HepG2 (cell line): ENCODE data around the gene ABCC3. TPM values are rescaled to one million over a fixed set of nuclear protein-coding genes. Genes with fewer than 3 reads are reported as not detected.

Source experiments
- ATAC-seq: fragments of 200-7000 bp; cut with Tn5 transposase; 3 replicates; pipeline ENCODE4 v1.9.1; 2020; ENCODE audit warnings: mild to moderate bottlenecking, moderate library complexity
- BruUV-seq: library from RNA; stranded (reverse); fragments of 400-500 nt; replicated peaks from 2 replicates; lab custom pipeline; 2021; lab: Mats Ljungman, UMichigan
- CTCF ChIA-PET: fragments of 300-600 bp; formaldehyde crosslinking; extraction: SDS; loops from one replicate; lab custom pipeline; 2021; ENCODE audit warnings: low total read pairs, inconsistent platforms, low intra/inter-chr PET ratio; lab: Yijun Ruan, JAX
- POLR2A ChIA-PET: fragments of 350-600 bp; sonication (Branson Sonifier 250); formaldehyde crosslinking; loops from one replicate; lab custom pipeline; 2020; ENCODE audit warnings: antibody characterized with exemption, inconsistent platforms; lab: Yijun Ruan, JAX
- DNase-seq: peaks from one replicate; pipeline ENCODE4 v3.0.0-alpha.2; 2015; ENCODE audit warnings: low spot score
- FAIRE-seq: peaks from 3 replicates; lab custom pipeline; 2011; peaks lifted over from hg19 to GRCh38; lab: Jason Lieb, UNC
- H2AFZ ChIP-seq: one replicate; pipeline ENCODE4 v1.6.1; 2011; ENCODE audit warnings: low read length, inconsistent platforms
- H3K27ac ChIP-seq: fragments of 300-600 bp; 3 replicates; pipeline ENCODE4 v1.8.0; 2011; ENCODE audit warnings: mixed run types, mild to moderate bottlenecking, mixed read lengths, low read length, inconsistent platforms; ENCODE audit not compliant: insufficient read depth; ENCODE audit errors: extremely low read length
- H3K27me3 ChIP-seq, 2 experiments: fragments of 200-600 bp in 1 of 2; 2 replicates in 1 of 2; 3 replicates in 1 of 2; pipeline versions ENCODE4 v1.6.0 to v1.8.0; 2011; ENCODE audit warnings: low read length in 2 of 2, mild to moderate bottlenecking in 2 of 2, moderate library complexity in 2 of 2, inconsistent platforms in 1 of 2; ENCODE audit not compliant: insufficient read depth in 2 of 2, control insufficient read depth in 1 of 2
- H3K36me3 ChIP-seq, 2 experiments: fragments of 200-600 bp in 1 of 2; replicated peaks in 1 of 2; 2 replicates in 1 of 2; 3 replicates in 1 of 2; pipeline versions ENCODE4 v1.5.1 to v1.8.0; 2011; ENCODE audit warnings: low read length in 2 of 2, inconsistent platforms in 1 of 2; ENCODE audit not compliant: insufficient read depth in 2 of 2, control insufficient read depth in 1 of 2
- H3K4me1 ChIP-seq: 2 replicates; pipeline ENCODE4 v1.5.1; 2012; ENCODE audit warnings: low read length, inconsistent platforms; ENCODE audit not compliant: insufficient read depth
- H3K4me2 ChIP-seq: 2 replicates; pipeline ENCODE4 v1.6.0; 2011; ENCODE audit warnings: low read depth, low read length, inconsistent platforms
- H3K4me3 ChIP-seq, 3 experiments: fragments of 200-600 bp in 1 of 3; sonication (generic), shearing (Covaris generic) in 1 of 3; replicated peaks in 1 of 3; 2 replicates each; pipeline ENCODE4 v1.5.1; 2011 to 2016; ENCODE audit warnings: low read length in 3 of 3, inconsistent platforms in 2 of 3, low read depth in 2 of 3, mild to moderate bottlenecking in 2 of 3, control low read depth in 1 of 3, mixed read lengths in 1 of 3; ENCODE audit not compliant: insufficient read depth in 1 of 3
- H3K79me2 ChIP-seq: one replicate; pipeline ENCODE4 v1.6.1; 2011; ENCODE audit warnings: low read length, inconsistent platforms; ENCODE audit not compliant: insufficient read depth
- H3K9ac ChIP-seq: 2 replicates; pipeline ENCODE4 v1.6.0; 2011; ENCODE audit warnings: mild to moderate bottlenecking, low read depth, low read length, inconsistent platforms; ENCODE audit not compliant: insufficient read depth
- H3K9me3 ChIP-seq: 2 replicates; pipeline ENCODE4 v1.5.1; 2012; ENCODE audit warnings: mild to moderate bottlenecking, low read length
- H4K20me1 ChIP-seq: 2 replicates; pipeline ENCODE4 v1.6.0; 2011; ENCODE audit warnings: inconsistent platforms, mild to moderate bottlenecking, low read length, moderate library complexity; ENCODE audit not compliant: insufficient read depth
- EEA1 ChIP-seq: sonication (generic); formaldehyde crosslinking; IDR thresholded peaks from 2 replicates; pipeline ENCODE4 v1.5.1; 2020; ENCODE audit warnings: mild to moderate bottlenecking, missing genetic modification reagents, borderline replicate concordance
- FOSL2 ChIP-seq: sonication (generic); formaldehyde crosslinking; IDR thresholded peaks from 2 replicates; pipeline ENCODE4 v1.4.0; 2020; ENCODE audit warnings: missing genetic modification reagents
- GPN1 ChIP-seq: sonication (generic); formaldehyde crosslinking; IDR thresholded peaks from 2 replicates; pipeline ENCODE4 v1.5.1; 2020; ENCODE audit warnings: missing genetic modification reagents, borderline replicate concordance
- PHF20 ChIP-seq: sonication (generic); formaldehyde crosslinking; IDR thresholded peaks from 2 replicates; pipeline ENCODE4 v1.5.0; 2020; ENCODE audit warnings: mild to moderate bottlenecking, missing genetic modification reagents
- RBM22 ChIP-seq: fragments of 200-400 bp; formaldehyde crosslinking; optimal IDR thresholded peaks from 2 replicates; pipeline ENCODE3; 2017; ENCODE audit warnings: mild to moderate bottlenecking, low read length, moderate library complexity
- ZBTB33 ChIP-seq: sonication (generic); formaldehyde crosslinking; IDR thresholded peaks from 2 replicates; pipeline ENCODE4 v1.4.0; 2020; ENCODE audit warnings: missing genetic modification reagents
- ZKSCAN5 ChIP-seq: sonication (generic); formaldehyde crosslinking; IDR thresholded peaks from 2 replicates; pipeline ENCODE4 v1.5.1; 2020; ENCODE audit warnings: mild to moderate bottlenecking, missing genetic modification reagents
- ZNF280D ChIP-seq: sonication (generic); formaldehyde crosslinking; IDR thresholded peaks from 2 replicates; pipeline ENCODE4 v1.5.1; 2020; ENCODE audit warnings: mild to moderate bottlenecking, missing genetic modification reagents
- ZNF768 ChIP-seq: sonication (generic); formaldehyde crosslinking; IDR thresholded peaks from 2 replicates; pipeline ENCODE4 v1.4.0; 2020; ENCODE audit warnings: missing genetic modification reagents
- WGBS: methylation state at CpG from one replicate; pipeline ENCODE4 v1.1.6; 2017; ENCODE audit warnings: low lambda C conversion rate; 5-methylcytosine and 5-hydroxymethylcytosine counted together
- in situ Hi-C: cut with HindIII; loops from 2 replicates; pipeline ENCODE4 v1.10.0; 2017; ENCODE audit warnings: low pct_unique_long_range_greater_than_20kb; ENCODE audit not compliant: extremely low pct_ligation_motif_present
- intact Hi-C: fragments of 100-400 bp; cut with micrococcal nuclease; formaldehyde crosslinking; loops from one replicate; pipeline ENCODE4 v1.10.0; 2022; ENCODE audit not compliant: unreplicated experiment
- polyA plus RNA-seq, 8 experiments: library from polyadenylated mRNA; depleted of rRNA in 3 of 8; stranded (reverse) in 7 of 8; unstranded in 1 of 8; fragments of >200 nt; fragmentation: Illumina TruSeq in 4 of 8; extraction: Trizol in 4 of 8; gene quantifications; 2 replicates each; pipeline versions ENCODE4 v1.2.1 to v1.2.3, GENCODE V29; 2011 to 2016; ENCODE audit warnings: low read depth in 4 of 8, missing spikeins in 1 of 8, mixed read lengths in 1 of 8; ENCODE audit not compliant: insufficient read depth in 1 of 8
- total RNA-seq, 5 experiments: library from RNA; depleted of rRNA; stranded (reverse); fragments of >200 nt; fragmentation: Illumina TruSeq; extraction: Trizol; gene quantifications; 2 replicates each; pipeline ENCODE4 v1.2.3, GENCODE V29; 2016; ENCODE audit warnings: low read depth in 1 of 5
- TF ChIP-seq, protein P1 (sequence below): sonication (generic); formaldehyde crosslinking; IDR thresholded peaks from 2 replicates; pipeline ENCODE4 v1.8.1; 2023; ENCODE audit warnings: mild to moderate bottlenecking, missing genetic modification reagents, borderline replicate concordance
- TF ChIP-seq, protein P2 (sequence below): IDR thresholded peaks from 2 replicates; pipeline ENCODE4 v1.6.1; 2012; ENCODE audit warnings: low read length, improper control_type of control experiment

The ABCC3 gene
- total and polyA plus RNA-seq, 2 of the 13 experiments (the other 11 are each of a cell fraction or from before 2014, with no cell fraction given): 25.2 to 50.7 TPM

- in situ Hi-C loops: no loop called here
- peaks cover 84% of the 10 kb centered on the region for H3K4me1 ChIP-seq
Observed at GRCh38 chr17:50664788-50665458, 30.2 kb downstream of the ABCC3 start.

More at GRCh38 chr17:50664788-50665458, 30.2 kb downstream of the ABCC3 start:
- intact Hi-C loops: no loop called here
- Histone ChIP-seq H4K20me1 (no peaks in the 10 kb centered on the region), H3K27me3 (no peaks in the 10 kb centered on the region), H3K9ac (no peak overlapping the region), H3K9me3 (no peaks in the 10 kb centered on the region), H3K79me2 (no peaks in the 10 kb centered on the region), H3K36me3 (no peaks in the 10 kb centered on the region), H3K27ac (no peak overlapping the region), H3K4me3 (no peak overlapping the region), H3K4me2 (no peak overlapping the region), H2AFZ (no peak overlapping the region)
- peak; percentile 55; the same call in 1 of the 2 replicates for TF ChIP-seq ZBTB33 (CRISPR knock-in tag)
- 0 out of 2 replicates have a peak, but pooled peaks have one; percentile 22 for TF ChIP-seq ZNF768 (CRISPR knock-in tag)
- TF ChIP-seq FOSL2: peak; percentile 10; the same call in 1 of the 2 replicates
- TF ChIP-seq RBM22: no peak
- TF ChIP-seq, protein P1, sequence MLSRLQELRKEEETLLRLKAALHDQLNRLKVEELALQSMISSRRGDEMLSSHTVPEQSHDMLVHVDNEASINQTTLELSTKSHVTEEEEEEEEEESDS (CRISPR knock-in tag): no peak
- TF ChIP-seq ZKSCAN5: no peak
- no peak for TF ChIP-seq EEA1 (CRISPR knock-in tag)
- TF ChIP-seq GPN1 (CRISPR knock-in tag): no peak
- TF ChIP-seq, protein P2, sequence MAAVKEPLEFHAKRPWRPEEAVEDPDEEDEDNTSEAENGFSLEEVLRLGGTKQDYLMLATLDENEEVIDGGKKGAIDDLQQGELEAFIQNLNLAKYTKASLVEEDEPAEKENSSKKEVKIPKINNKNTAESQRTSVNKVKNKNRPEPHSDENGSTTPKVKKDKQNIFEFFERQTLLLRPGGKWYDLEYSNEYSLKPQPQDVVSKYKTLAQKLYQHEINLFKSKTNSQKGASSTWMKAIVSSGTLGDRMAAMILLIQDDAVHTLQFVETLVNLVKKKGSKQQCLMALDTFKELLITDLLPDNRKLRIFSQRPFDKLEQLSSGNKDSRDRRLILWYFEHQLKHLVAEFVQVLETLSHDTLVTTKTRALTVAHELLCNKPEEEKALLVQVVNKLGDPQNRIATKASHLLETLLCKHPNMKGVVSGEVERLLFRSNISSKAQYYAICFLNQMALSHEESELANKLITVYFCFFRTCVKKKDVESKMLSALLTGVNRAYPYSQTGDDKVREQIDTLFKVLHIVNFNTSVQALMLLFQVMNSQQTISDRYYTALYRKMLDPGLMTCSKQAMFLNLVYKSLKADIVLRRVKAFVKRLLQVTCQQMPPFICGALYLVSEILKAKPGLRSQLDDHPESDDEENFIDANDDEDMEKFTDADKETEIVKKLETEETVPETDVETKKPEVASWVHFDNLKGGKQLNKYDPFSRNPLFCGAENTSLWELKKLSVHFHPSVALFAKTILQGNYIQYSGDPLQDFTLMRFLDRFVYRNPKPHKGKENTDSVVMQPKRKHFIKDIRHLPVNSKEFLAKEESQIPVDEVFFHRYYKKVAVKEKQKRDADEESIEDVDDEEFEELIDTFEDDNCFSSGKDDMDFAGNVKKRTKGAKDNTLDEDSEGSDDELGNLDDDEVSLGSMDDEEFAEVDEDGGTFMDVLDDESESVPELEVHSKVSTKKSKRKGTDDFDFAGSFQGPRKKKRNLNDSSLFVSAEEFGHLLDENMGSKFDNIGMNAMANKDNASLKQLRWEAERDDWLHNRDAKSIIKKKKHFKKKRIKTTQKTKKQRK: no peak
- TF ChIP-seq PHF20: no peak
- no peak for TF ChIP-seq ZNF280D (CRISPR knock-in tag)
- ChIA-PET CTCF (no interaction called here), POLR2A (interaction anchor here (1.0 to 7.6 kb wide), 3 partner anchors 20 to 28 kb away, joined by 3 to 85 read pairs (median 3); no protein-coding TSS in a partner anchor)
- DNase-seq (peak; percentile 58), ATAC-seq (no peak), FAIRE-seq (peak; percentile 46)
- 78% methylated on average over 12 of the region's 12 CpGs for WGBS
- no TSS peak for BruUV-seq
